ENCODE results near the gene CYBA. TPM values are rescaled to one million over a fixed set of nuclear protein-coding genes. Genes with fewer than 3 reads are reported as not detected.

The CYBA gene
- total RNA-seq, 1 donor, result 98.0 TPM

DNA sequence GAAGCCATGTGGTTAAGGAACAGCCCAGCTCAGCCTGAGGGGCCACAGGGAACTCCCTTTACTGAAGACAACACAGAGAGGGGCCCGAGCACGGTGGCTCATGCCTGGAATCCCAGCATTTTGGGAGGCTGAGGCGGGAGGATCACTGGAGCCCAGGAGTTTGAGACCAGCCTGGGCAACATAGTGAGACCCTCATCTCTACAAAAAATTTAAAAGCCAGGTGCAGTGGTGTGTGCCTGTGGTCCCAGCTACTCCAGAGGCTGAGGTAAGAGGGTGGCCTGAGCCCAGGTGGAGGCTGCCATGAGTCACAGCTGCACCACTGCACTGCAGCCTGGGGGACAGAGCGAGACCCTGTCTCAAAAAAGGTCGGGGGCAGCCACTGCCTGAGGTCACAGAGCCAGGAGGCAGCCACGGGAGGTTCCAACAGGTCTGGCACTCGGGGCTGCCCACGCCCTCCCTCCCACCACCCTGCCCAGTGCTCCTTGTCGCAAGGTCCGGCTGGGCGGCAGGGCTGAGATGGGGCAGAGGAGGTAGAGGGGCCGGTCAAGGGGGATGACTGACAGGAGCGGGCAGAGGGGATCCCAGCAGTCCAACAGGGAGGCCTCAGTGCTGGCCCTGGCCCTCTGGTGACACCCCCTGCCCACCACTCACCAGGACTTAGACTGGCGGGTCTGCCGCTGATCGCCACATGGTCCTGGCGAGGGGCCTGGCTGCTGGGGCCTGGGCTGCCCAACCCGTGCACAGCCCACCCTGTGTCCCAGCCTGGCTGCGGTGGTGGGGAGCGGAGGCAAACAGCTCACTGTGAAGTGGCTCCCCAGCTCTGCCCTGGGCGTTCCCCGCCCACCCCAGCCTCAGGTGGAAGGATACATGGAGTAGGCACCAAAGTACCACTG is 3.4 kb downstream of the CYBA start:
- TF ChIP-seq, protein P1, sequence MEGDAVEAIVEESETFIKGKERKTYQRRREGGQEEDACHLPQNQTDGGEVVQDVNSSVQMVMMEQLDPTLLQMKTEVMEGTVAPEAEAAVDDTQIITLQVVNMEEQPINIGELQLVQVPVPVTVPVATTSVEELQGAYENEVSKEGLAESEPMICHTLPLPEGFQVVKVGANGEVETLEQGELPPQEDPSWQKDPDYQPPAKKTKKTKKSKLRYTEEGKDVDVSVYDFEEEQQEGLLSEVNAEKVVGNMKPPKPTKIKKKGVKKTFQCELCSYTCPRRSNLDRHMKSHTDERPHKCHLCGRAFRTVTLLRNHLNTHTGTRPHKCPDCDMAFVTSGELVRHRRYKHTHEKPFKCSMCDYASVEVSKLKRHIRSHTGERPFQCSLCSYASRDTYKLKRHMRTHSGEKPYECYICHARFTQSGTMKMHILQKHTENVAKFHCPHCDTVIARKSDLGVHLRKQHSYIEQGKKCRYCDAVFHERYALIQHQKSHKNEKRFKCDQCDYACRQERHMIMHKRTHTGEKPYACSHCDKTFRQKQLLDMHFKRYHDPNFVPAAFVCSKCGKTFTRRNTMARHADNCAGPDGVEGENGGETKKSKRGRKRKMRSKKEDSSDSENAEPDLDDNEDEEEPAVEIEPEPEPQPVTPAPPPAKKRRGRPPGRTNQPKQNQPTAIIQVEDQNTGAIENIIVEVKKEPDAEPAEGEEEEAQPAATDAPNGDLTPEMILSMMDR (IDR thresholded peaks at IDR 0.05; ENCODE audit: insufficient read depth, low read length), result no peak
- H3K4me3 ChIP-seq (ENCODE audit: low read depth, low read length), result no peak overlapping the region
- DNase-seq (ENCODE audit: low read depth), result no peak

DNA sequence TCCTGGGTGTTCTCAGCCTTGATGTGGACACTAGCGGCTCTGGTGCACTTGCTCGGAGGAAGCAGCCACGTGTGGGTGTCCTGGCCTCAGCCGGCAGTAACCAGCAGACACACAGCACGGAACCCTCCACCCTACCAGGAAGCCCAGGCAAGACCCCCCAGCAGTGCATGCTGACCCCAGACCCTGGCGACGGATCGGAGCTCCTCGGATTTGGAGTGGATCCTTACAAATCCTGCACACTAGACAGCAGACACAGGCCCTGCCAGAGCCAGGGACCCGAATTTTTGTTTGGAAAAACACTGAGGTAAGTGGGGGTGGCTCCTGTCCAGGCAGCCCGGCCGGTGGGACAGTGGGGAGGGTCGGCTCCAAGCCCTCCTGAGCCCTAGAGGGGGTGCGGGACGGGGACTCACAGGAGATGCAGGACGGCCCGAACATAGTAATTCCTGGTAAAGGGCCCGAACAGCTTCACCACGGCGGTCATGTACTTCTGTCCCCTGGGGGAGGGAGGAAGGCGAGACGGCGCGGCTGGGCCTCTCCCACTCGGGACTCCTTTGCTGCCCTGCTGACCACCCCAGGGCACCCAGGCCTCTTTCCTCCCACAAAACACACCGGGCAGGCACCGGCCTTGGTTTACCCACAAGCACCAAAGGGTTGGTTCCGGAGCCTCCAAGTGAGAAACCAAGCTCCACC is 4.4 kb downstream of the CYBA start:
- H3K4me3 ChIP-seq (ENCODE audit: low read depth, low read length), result no peak overlapping the region
- TF ChIP-seq, protein P1 (IDR thresholded peaks at IDR 0.05; ENCODE audit: insufficient read depth, low read length), result no peak
- DNase-seq (ENCODE audit: low read depth), result no peak

DNA sequence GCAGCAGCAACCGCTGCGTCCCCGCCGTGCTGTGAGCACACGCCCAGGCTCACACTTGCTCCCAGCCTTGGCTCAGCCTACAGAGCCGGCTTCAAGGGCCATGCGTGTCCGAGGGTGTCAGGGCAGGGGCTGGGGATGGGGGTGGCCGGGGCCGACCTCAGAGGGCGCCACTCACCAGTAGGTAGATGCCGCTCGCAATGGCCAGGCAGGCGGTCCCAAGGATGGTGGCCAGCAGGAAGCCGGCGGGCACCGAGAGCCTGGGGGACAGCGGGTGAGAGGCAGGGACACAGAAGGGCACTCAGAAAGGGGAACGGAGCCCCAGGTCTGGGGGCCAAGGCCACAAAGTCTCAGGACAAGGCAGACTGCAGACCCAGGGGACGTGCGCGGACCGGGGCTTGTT is 4.9 kb downstream of the CYBA start:
- DNase-seq (ENCODE audit: low read depth), result no peak
- H3K4me3 ChIP-seq (ENCODE audit: low read depth, low read length), result no peak overlapping the region
- TF ChIP-seq, protein P1 (IDR thresholded peaks at IDR 0.05; ENCODE audit: insufficient read depth, low read length), result no peak

DNA sequence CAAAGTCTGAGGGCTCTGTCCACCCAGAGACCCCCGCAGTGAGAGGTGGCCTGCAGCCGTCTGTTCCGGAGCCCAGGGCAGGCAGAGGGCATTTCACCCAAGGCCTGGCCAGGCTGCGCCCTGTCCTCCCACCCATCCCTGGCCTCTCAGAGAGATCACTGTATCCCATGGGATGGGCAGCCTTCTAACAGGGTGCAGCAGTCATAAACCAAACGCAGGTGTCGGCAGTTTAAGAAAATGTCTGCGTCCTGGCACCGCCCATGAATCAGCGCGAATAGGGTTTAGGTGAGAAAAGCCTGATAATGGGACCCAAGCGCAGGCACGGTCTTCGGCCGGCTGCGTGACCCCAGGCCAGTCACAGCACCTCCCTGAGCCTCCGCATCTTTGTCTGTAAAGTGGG is 5.4 kb downstream of the CYBA start:
- no peak overlapping the region for H3K4me3 ChIP-seq (ENCODE audit: low read depth, low read length)
- TF ChIP-seq, protein P1 (IDR thresholded peaks at IDR 0.05; ENCODE audit: insufficient read depth, low read length), result no peak
- DNase-seq (ENCODE audit: low read depth), result no peak

DNA sequence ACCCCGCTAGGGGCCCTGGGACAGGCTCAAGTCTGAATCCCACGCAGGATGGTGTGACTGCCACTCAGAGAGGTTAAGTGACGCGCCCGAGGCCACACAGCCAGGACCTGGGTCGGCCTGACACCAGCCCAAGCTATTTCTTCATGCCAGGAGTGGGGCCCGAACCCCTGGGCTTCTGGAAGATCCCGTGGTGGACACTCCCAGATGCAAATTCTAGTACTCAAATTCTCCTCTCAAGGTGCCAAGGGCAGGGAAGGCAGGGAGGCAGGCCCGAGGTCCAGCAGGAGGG is 7.3 kb downstream of the CYBA start:
- H3K4me3 ChIP-seq (ENCODE audit: low read depth, low read length), result no peak overlapping the region
- TF ChIP-seq, protein P1 (IDR thresholded peaks at IDR 0.05; ENCODE audit: insufficient read depth, low read length), result no peak
- DNase-seq (ENCODE audit: low read depth), result no peak

DNA sequence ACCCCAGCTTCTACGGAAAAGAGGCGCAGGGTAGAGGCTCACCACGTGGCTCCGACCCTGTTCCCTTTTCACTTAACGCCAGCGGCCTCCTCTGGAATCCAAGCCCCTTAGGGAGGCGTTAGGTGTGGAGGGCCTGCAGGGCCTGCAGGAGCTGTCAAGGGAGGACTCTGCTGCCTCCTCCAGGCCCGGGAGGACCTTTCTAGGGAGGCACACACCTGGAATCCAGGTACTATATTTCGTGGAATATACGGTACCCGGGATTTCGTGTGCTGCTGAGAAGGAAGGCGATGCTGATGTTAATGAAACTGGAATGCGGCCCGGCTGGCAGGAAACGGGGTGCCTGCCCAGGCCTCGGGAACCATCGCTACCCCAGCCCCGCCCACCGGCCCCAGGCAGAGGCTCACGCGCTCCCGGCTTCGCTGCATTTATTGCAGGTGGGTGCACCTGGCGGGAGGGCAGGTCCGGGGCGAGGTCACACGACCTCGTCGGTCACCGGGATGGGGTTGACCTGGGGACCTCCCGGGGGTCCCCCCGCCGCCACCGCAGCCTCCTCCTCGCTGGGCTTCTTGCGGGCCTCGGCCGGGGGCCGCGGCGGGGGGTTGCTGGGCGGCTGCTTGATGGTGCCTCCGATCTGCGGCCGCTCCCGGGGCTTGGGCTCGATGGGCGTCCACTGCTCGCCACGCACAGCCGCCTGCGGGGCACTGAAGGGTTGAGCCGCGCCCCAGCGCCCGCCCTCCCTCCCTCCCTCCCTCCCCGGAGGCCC is 7.8 kb downstream of the CYBA start:
- DNase-seq (ENCODE audit: low read depth), result no peak
- TF ChIP-seq, protein P1 (IDR thresholded peaks at IDR 0.05; ENCODE audit: insufficient read depth, low read length), result no peak
- no peak overlapping the region for H3K4me3 ChIP-seq (ENCODE audit: low read depth, low read length)

Data from fibroblast of the aortic adventitia (primary cell).